Esophagus (tissue), 2 donors: ENCODE data around the gene SFT2D1. TPM values are rescaled to one million over a fixed set of nuclear protein-coding genes. Genes with fewer than 3 reads are reported as not detected.
A peak's percentile ranks its signal among the peaks of the same experiment; 100 is the strongest.

Source experiments
- H3K27ac ChIP-seq, 2 donors: one replicate each; pipeline ENCODE4 v1.5.1; 2013; ENCODE audit warnings: low read depth in 2 of 2, mild to moderate bottlenecking in 2 of 2, inconsistent platforms in 1 of 2, low read length in 1 of 2, moderate library complexity in 1 of 2
- H3K27me3 ChIP-seq, 2 donors: one replicate each; pipeline ENCODE4 v1.6.1; 2013; ENCODE audit warnings: low read length in 2 of 2, control low read depth in 1 of 2, mild to moderate bottlenecking in 1 of 2; ENCODE audit not compliant: insufficient read depth in 2 of 2, control insufficient read depth in 1 of 2
- H3K36me3 ChIP-seq, 2 donors: one replicate each; pipeline ENCODE4 v1.6.1; 2013; ENCODE audit warnings: low read length in 1 of 2; ENCODE audit not compliant: control insufficient read depth in 2 of 2, insufficient read depth in 2 of 2
- H3K4me1 ChIP-seq, 2 donors: one replicate each; pipeline ENCODE4 v1.6.1; 2013; ENCODE audit warnings: low read length in 1 of 2; ENCODE audit not compliant: control insufficient read depth in 2 of 2, insufficient read depth in 2 of 2
- H3K4me3 ChIP-seq, 2 donors: one replicate each; pipeline ENCODE4 v1.5.1; 2013; ENCODE audit warnings: low read length in 2 of 2, mild to moderate bottlenecking in 2 of 2, low read depth in 1 of 2, moderate library complexity in 1 of 2
- H3K9me3 ChIP-seq, 2 donors: one replicate each; pipeline ENCODE4 v1.6.1; 2013; ENCODE audit warnings: mild to moderate bottlenecking in 2 of 2, low read depth in 1 of 2, low read length in 1 of 2, moderate library complexity in 1 of 2; ENCODE audit not compliant: control insufficient read depth in 2 of 2, insufficient read depth in 1 of 2
- WGBS, 2 donors: extraction: QIAGEN DNeasy Blood & Tissue Kit; methylation state at CpG; one replicate each; pipeline ENCODE4 v1.1.7; 2013; 5-methylcytosine and 5-hydroxymethylcytosine counted together
- polyA plus RNA-seq, 2 donors: library from polyadenylated mRNA; stranded (reverse); fragments of 200-250 nt; gene quantifications; one replicate each; pipeline ENCODE4 v1.2.3, GENCODE V29; 2013
- donor health status: healthy with polysubstance abuse.
- donor health status: Bipolar disorder and iron deficiency.

The SFT2D1 gene
- polyA plus RNA-seq, 2 donors: 37.3 to 42.4 TPM

DNA sequence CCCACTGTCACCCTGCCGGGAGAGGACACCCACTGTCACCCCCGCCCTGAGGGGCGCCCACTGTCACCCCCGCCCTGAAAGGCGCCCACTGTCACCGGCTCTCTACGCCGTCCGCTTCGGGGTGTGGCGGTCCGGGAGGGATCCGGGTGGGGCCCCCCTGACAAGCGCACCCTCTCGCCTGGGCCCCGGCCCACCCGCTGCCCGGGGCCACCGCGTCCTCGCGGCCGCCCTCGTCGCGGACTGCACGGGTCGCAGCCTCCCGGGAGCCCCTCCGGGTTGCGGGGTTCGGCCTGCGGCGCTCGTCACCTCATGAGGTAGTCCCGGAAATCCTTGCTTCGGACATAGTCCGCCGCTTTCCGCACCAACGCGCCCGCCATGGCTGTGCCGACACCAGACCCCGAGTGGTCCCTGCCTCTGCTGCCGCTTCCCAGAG lies 40.2 kb upstream of the SFT2D1 start:
- Histone ChIP-seq H3K27ac (peak overlapping the region; percentile 87 to 93), H3K9me3 (no peaks in the 10 kb centered on the region), H3K4me3 (peak overlapping the region; percentile 93 to 95), H3K27me3 (no peaks in the 10 kb centered on the region), H3K4me1 (no peaks in the 10 kb centered on the region), H3K36me3 (no peaks in the 10 kb centered on the region)
- WGBS, 2 donors: 0% methylated on average over 37 to 46 of the region's 46 CpGs

DNA sequence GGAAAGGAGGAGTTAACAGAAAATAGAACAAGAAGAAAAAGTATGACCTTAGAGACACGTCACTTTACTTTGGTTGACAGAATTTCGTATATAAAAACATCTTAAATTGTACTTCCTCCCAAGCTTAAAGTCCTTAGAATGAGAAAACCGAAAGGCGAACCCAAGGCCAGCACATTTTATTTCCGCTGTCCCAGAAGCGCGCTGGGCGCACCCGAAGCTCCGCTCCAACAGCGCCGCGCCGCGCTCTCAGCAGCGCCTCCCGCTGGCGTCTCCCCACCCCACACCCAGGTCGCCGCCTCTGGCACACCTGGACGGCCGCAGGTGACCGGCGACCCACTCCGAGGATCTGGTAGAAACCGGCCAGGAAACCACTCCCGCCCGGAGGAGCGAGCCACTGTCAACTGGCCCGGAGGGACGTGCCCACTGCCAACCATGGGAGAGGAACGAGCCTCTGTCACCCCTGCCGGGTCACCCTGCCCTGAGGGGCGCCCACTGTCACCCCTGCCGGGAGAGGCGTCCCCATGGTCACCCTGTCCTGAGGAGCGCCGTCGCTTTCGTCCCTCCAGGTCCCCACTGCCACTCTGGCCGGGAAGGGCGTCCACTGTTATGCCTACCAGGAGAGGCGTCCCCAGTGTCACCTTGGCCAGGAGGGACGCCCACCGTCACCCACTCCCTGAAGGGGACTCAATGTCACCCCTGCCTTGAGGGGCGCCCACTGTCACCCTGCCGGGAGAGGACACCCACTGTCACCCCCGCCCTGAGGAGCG lies 39.6 kb upstream of the SFT2D1 start:
- peak overlapping the region; percentile 93 to 95 for H3K4me3 ChIP-seq
- H3K36me3 ChIP-seq: no peaks in the 10 kb centered on the region
- no peaks in the 10 kb centered on the region for H3K27me3 ChIP-seq
- H3K9me3 ChIP-seq: no peaks in the 10 kb centered on the region
- H3K4me1 ChIP-seq: no peaks in the 10 kb centered on the region
- peak overlapping the region; percentile 87 to 93 for H3K27ac ChIP-seq
- 0% methylated on average over 44 to 49 of the region's 49 CpGs for WGBS, 2 donors

GRCh38 chr6:166381381-166381732 lies 39.0 kb upstream of the SFT2D1 start:
- H3K4me1 ChIP-seq: no peaks in the 10 kb centered on the region
- no peaks in the 10 kb centered on the region for H3K27me3 ChIP-seq
- H3K36me3 ChIP-seq: no peaks in the 10 kb centered on the region
- 23 to 27% methylated on average over 6 of the region's 6 CpGs for WGBS, 2 donors
- H3K4me3 ChIP-seq: peak overlapping the region in 1 of 2 donors; percentile 93
- no peaks in the 10 kb centered on the region for H3K9me3 ChIP-seq
- H3K27ac ChIP-seq: peak overlapping the region in 1 of 2 donors; percentile 87

DNA sequence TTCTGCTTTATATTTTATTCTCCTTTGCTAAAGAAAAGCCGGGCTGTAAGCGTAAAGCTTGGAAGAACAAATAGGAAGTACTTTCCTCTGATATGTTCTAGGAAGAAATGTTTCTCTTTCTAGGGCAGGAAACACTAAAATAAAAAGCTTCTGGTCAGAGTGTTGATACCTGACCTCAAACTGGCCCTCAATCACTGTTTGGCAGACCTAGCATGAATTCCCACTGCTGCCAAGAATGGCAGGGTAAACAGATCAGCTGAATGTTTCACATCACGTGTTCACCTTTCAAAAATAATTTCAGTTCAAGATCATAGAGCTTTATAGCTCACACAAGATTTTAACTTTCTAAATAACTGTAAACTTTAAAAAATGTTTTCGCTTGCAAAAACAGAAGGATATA lies 37.5 kb upstream of the SFT2D1 start:
- Histone ChIP-seq H3K9me3 (no peaks in the 10 kb centered on the region), H3K4me1 (no peaks in the 10 kb centered on the region), H3K27ac (no peak overlapping the region), H3K36me3 (no peaks in the 10 kb centered on the region), H3K4me3 (no peak overlapping the region), H3K27me3 (no peaks in the 10 kb centered on the region)
- 69 to 79% methylated on average over 4 of the region's 4 CpGs for WGBS, 2 donors

- H3K9me3 ChIP-seq: no peaks in the 10 kb centered on the region
- H3K4me3 ChIP-seq: no peak overlapping the region
- no peaks in the 10 kb centered on the region for H3K27me3 ChIP-seq
- 85 to 98% methylated on average over 1 of the region's 1 CpG for WGBS, 2 donors
- no peaks in the 10 kb centered on the region for H3K36me3 ChIP-seq
- H3K4me1 ChIP-seq: no peaks in the 10 kb centered on the region
- H3K27ac ChIP-seq: no peak overlapping the region
Measured at GRCh38 chr6:166379103-166379586, 36.8 kb upstream of the SFT2D1 start.

DNA sequence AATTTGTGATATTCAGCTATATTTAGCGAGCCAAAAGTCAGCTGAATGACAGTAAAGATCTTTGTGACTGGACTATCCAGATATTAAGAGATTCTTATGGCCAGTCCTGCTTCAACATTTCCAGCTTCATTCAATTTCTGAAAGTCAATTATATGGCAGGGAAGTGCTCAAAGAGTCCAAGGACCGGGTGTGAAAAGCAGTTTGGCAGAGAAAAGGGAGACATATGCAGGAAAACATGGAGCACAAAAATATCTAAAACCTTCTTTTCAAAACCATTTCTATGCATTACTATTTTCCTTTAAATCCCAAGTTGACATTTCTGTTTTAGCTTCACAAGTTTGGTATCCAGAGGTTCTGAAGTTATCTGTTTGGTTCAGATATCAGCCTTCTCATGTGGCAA lies 35.4 kb upstream of the SFT2D1 start:
- 58 to 76% methylated on average over 2 of the region's 2 CpGs for WGBS, 2 donors
- Histone ChIP-seq H3K9me3 (no peaks in the 10 kb centered on the region), H3K4me1 (no peaks in the 10 kb centered on the region), H3K27ac (no peak overlapping the region), H3K36me3 (no peaks in the 10 kb centered on the region), H3K27me3 (no peaks in the 10 kb centered on the region), H3K4me3 (no peak overlapping the region)

GRCh38 chr6:166375013-166375412 lies 32.7 kb upstream of the SFT2D1 start:
- Histone ChIP-seq H3K4me1 (no peaks in the 10 kb centered on the region), H3K27ac (no peak overlapping the region), H3K4me3 (no peak overlapping the region), H3K27me3 (no peaks in the 10 kb centered on the region), H3K9me3 (no peaks in the 10 kb centered on the region), H3K36me3 (no peaks in the 10 kb centered on the region)
- 88 to 100% methylated on average over 1 of the region's 1 CpG for WGBS, 2 donors

DNA sequence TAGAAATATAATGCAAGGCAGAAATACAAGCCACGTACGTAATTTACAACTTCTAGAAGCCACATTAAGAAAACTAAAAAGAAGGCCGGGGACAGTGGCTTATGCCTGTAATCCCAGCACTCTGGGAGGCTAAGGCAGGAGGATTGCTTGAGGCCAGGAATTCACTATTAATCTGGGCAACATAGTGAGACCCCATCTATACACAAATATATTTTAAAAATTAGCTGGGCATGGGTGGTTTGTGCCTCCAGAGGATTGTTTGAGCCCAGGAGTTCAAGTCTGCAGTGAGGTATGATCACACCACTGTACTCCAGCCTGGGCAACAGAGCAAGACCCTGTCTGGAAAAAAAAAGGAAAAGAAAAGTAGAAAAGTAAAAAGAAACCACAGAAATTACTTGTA lies 28.1 kb upstream of the SFT2D1 start:
- no peaks in the 10 kb centered on the region for H3K9me3 ChIP-seq
- peaks cover 0 to 3% of the 10 kb centered on the region in 2 donors for H3K36me3 ChIP-seq

GRCh38 chr6:166369782-166370181 lies 27.4 kb upstream of the SFT2D1 start:
- H3K4me1 ChIP-seq: no peaks in the 10 kb centered on the region
- 74 to 81% methylated on average over 3 of the region's 3 CpGs for WGBS, 2 donors
- no peaks in the 10 kb centered on the region for H3K27me3 ChIP-seq
- H3K4me3 ChIP-seq: no peak overlapping the region
- H3K27ac ChIP-seq: no peak overlapping the region
- peaks cover 0 to 3% of the 10 kb centered on the region in 2 donors for H3K36me3 ChIP-seq
- H3K9me3 ChIP-seq: no peaks in the 10 kb centered on the region

More for the DNA sequence above, 28.1 kb upstream of the SFT2D1 start:
- H3K4me3 ChIP-seq: no peak overlapping the region
- H3K27me3 ChIP-seq: no peaks in the 10 kb centered on the region
- H3K27ac ChIP-seq: no peak overlapping the region
- 96 to 98% methylated on average over 3 of the region's 3 CpGs for WGBS, 2 donors
- H3K4me1 ChIP-seq: no peaks in the 10 kb centered on the region

DNA sequence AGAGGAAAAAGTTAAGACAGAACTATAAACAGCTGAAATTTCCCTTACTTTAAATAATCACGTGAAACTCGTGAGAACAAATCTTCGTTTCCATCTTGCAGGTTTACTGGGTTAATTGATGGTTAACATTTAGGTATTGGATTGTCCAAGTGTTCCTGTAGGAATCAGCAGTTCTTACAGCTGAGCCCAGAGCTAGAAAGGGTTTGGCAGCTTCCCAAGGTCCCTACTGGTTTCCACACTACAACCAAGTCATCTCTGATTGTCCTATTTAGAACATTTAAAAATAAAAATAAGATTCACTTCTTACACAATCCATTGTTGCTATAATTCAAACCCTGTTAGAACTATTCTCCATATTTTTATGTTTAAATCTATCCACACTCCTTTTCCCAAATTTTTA lies 24.6 kb upstream of the SFT2D1 start:
- Histone ChIP-seq H3K27me3 (no peaks in the 10 kb centered on the region), H3K27ac (no peak overlapping the region), H3K36me3 (peaks cover 6 to 10% of the 10 kb centered on the region in 2 donors), H3K9me3 (no peaks in the 10 kb centered on the region), H3K4me1 (no peaks in the 10 kb centered on the region), H3K4me3 (no peak overlapping the region)
- 95% methylated on average over 3 of the region's 3 CpGs for WGBS, 2 donors
